ENCODE data around the gene IFNAR1. TPM values are rescaled to one million over a fixed set of nuclear protein-coding genes. Genes with fewer than 3 reads are reported as not detected.

Gene IFNAR1
- total and polyA plus RNA-seq, 2 donors (not counting 3 experiments of a cell fraction or from before 2014, with no cell fraction given), result 16.2 to 47.8 TPM

DNA sequence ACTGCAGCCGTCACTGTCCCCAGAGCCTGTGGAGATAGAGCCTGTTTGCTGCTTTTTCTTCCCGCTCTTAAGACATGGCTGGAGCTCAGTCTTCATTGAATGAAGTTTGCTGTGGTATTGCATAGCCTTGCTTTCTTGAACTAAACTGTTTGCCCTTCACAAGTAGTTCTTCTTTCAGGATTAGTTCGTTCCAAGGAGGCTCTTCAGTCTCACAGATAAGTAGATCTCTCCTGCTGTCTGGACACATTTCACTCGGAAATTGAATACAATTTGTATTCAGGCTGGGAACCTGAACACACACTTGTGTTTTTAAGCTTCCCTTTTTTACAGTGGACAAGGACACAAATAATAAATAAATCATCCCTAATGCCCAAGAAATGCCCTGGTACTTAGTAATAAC is 34.7 kb downstream of the IFNAR1 start:
- no peak overlapping the region for H3K9ac ChIP-seq (replicated peaks; ENCODE audit: extremely low read depth, insufficient read depth, low read length)
- H3K9me3 ChIP-seq (replicated peaks; ENCODE audit: control insufficient read depth, insufficient read depth, low read length), result no peaks in the 10 kb centered on the region
- H4K20me1 ChIP-seq (replicated peaks; ENCODE audit: control insufficient read depth, extremely low read depth, insufficient read depth, low read length), result no peaks in the 10 kb centered on the region
- no peak overlapping the region for H2AFZ ChIP-seq (ENCODE audit: low read depth, low read length)
- no peak overlapping the region for H3K27ac ChIP-seq (ENCODE audit: insufficient read depth, low read depth, low read length)
- TF ChIP-seq, protein P1, sequence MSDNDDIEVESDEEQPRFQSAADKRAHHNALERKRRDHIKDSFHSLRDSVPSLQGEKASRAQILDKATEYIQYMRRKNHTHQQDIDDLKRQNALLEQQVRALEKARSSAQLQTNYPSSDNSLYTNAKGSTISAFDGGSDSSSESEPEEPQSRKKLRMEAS (IDR thresholded peaks at IDR 0.05; ENCODE audit: insufficient read depth, insufficient read length), result no peak
- TF ChIP-seq MYC (IDR thresholded peaks at IDR 0.05; ENCODE audit: low read depth, low read length) (no peak), POLR2AphosphoS5 (IDR thresholded peaks at IDR 0.05; ENCODE audit: insufficient read depth, low read depth, low read length) (no peak), GATA2 (IDR thresholded peaks at IDR 0.05; ENCODE audit: insufficient read depth, insufficient read length, low read depth, low read length) (no peak), POLR2A (IDR thresholded peaks at IDR 0.05; ENCODE audit: low read depth, low read length) (no peak), JUN (IDR thresholded peaks at IDR 0.05; ENCODE audit: borderline replicate concordance, insufficient read depth, insufficient read length, low read depth) (no peak), FOS (IDR thresholded peaks at IDR 0.05; ENCODE audit: borderline replicate concordance, insufficient read depth, low read length) (no peak), EZH2 (IDR thresholded peaks at IDR 0.05; ENCODE audit: borderline replicate concordance, low read depth, low read length, severe bottlenecking) (no peak)
- TF ChIP-seq, protein P2, sequence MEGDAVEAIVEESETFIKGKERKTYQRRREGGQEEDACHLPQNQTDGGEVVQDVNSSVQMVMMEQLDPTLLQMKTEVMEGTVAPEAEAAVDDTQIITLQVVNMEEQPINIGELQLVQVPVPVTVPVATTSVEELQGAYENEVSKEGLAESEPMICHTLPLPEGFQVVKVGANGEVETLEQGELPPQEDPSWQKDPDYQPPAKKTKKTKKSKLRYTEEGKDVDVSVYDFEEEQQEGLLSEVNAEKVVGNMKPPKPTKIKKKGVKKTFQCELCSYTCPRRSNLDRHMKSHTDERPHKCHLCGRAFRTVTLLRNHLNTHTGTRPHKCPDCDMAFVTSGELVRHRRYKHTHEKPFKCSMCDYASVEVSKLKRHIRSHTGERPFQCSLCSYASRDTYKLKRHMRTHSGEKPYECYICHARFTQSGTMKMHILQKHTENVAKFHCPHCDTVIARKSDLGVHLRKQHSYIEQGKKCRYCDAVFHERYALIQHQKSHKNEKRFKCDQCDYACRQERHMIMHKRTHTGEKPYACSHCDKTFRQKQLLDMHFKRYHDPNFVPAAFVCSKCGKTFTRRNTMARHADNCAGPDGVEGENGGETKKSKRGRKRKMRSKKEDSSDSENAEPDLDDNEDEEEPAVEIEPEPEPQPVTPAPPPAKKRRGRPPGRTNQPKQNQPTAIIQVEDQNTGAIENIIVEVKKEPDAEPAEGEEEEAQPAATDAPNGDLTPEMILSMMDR (IDR thresholded peaks at IDR 0.05; ENCODE audit: extremely low read depth in 1 of 2, insufficient read depth in 1 of 2, low read depth in 1 of 2, low read length in 2 of 2), result no peak
- no TSS peak for BruUV-seq (replicated peaks)
- CTCF ChIA-PET, result interaction anchor here (0.9 to 5.6 kb wide), 7 partner anchors 10 to 160 kb away, joined by 4 to 74 read pairs (median 21); partner anchors contain the start of genes IFNAR1 and IL10RB
- H3K9me1 ChIP-seq (replicated peaks; ENCODE audit: control insufficient read depth, extremely low read depth, insufficient read depth, low read length), result no peaks in the 10 kb centered on the region
- no peak overlapping the region for H3K4me2 ChIP-seq (ENCODE audit: insufficient read depth, low read length)
- FAIRE-seq (peak; percentile 4), DNase-seq (ENCODE audit: low read depth, low spot score) (no peak)
- dilution Hi-C loops (cut with MboI; ENCODE audit: extremely low pct_ligation_motif_present, low sequenced_read_pairs) (no loop called here), intact Hi-C loops (cut with micrococcal nuclease) (no loop called here)
- no peak overlapping the region for H3K4me3 ChIP-seq (replicated peaks in 1 of 3; ENCODE audit: insufficient read depth in 1 of 3, low read depth in 1 of 3, low read length in 3 of 3)
- POLR2A ChIA-PET, result no interaction called here
- H3K27me3 ChIP-seq (ENCODE audit: control insufficient read depth in 2 of 2, insufficient read depth in 2 of 2, low read length in 2 of 2), result no peaks in the 10 kb centered on the region
- peaks cover 16% of the 10 kb centered on the region for H3K4me1 ChIP-seq (ENCODE audit: control insufficient read depth, extremely low read depth, insufficient read depth, low read length)
- H3K36me3 ChIP-seq (ENCODE audit: control insufficient read depth in 2 of 2, extremely low read depth in 1 of 2, insufficient read depth in 2 of 2, low read length in 2 of 2), result peaks cover 2 to 7% of the 10 kb centered on the region in 2 experiments
- H3K79me2 ChIP-seq (ENCODE audit: control insufficient read depth, insufficient read depth, low read length), result no peaks in the 10 kb centered on the region
